NCI-H2196 treated with DMSO at 0.1 percent for 48 hours (cell line): Measurements from ENCODE around the gene TBC1D10A.

Experiments used
- DNase-seq: peaks from one replicate; lab custom pipeline; 2025; ENCODE audit not compliant: unreplicated experiment; lab: John Stamatoyannopoulos, UW

The TBC1D10A gene

DNA sequence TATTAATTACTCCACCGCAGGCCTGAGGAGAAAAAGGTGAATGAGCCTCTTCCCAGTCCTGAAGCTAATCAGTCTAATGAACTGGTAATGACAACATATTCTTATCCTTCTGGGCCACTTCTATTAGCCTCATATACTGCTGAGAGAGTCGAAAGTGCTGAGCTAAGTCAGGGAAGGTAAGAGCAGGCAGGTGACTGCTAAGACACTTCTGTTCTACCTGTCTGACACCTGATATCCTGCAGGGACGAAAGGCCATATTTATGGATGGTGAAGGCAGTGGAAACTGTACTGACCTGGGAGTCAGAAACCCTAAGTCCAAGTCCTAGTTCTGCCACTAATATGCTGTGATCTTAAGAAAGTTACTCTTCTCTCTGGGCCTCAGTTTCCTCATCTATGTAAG is 3.5 kb downstream of the TBC1D10A start:
- no peak for DNase-seq

- DNase-seq = no peak
Measured at GRCh38 chr22:30321461-30321860, 5.3 kb downstream of the TBC1D10A start.

DNA sequence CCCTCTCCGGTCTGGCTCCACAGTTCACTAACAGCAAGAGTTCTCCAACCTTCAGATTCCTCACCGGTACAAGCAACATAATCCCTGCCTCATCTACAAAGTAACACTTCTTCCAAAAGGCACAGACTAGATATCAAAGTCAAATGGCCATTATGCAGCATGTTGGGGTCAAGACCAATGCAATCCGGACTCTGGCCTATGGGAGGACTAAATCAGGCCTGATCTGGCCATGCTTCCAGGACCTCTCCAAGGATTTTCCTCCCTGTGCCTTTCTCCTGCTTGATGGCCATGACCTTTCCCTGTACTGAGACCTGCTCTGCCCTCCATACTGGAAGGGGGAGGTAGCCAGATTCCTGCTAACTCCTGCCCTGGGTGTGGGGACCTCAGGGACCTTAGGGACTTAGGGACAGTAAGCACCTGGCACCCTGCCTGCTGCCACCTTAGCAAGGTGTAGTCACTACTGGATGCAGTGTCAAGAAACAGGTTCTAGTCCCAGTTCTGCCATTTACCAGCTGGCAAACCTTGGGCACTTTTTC is 6.7 kb downstream of the TBC1D10A start:
- no peak for DNase-seq

GRCh38 chr22:30318799-30319419 is 7.8 kb downstream of the TBC1D10A start:
- DNase-seq = no peak

DNA sequence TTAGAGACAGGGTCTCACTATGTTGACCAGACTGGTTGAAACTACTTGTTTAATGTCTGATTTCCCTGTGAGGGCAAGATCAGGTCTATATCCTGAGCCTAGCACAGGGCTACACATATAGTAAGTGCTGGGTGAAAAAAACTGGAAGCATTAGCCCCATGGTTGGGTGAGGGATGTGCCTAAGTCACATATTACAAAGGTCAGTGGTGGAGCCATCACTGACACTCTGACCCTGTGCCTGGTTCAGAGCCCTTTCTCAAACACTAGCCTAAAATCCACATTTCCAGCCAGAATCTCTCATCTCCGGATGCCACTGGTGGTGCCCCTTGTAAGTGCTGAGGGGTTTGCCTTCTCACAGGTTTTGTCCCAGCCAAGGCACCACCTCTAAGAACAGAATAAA is 9.0 kb downstream of the TBC1D10A start:
- no peak for DNase-seq

- no peak for DNase-seq
Measured at GRCh38 chr22:30315962-30316576, 10.7 kb downstream of the TBC1D10A start.

GRCh38 chr22:30314915-30315314 is 11.8 kb downstream of the TBC1D10A start:
- DNase-seq = no peak

DNA sequence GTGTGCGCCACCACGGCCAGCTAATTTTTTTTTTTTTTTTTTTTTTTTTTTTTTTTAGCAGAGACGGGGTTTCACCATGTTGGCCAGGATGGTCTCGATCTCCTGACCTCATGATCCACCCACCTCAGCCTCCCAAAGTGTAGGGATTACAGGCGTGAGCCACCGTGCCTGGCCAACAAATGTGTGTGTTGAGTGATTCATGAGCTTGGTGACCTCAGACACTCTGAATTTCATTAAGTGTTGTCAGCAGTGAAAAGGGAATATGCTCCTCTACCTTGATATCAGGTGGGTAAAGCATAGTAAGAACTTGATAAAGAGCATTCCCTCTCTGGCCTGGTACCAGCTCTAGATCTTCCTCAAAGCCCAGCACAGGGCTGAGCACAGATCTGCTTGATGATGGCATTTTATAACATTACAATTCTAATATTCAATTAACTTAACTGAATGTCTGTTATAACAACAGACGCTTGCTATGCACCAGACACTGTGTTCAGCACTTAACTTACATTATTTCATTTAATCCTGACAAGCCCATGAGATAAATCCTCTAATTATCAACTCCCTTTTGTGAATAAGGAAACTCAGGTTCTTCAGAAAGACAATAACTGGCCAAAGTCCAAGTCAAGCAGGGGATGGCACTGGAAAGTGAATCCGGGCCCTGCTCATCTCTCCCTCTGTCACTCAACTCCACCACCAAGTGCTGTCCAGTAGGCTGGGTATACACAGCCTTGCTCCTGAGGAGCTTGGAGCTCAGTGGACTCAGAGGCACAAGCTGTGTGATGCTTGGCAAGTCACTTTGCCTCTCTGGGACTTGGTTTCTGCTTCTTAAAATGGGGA is 13.0 kb downstream of the TBC1D10A start:
- DNase-seq = no peak

GRCh38 chr22:30312053-30312452 is 14.7 kb downstream of the TBC1D10A start:
- DNase-seq = no peak

DNA sequence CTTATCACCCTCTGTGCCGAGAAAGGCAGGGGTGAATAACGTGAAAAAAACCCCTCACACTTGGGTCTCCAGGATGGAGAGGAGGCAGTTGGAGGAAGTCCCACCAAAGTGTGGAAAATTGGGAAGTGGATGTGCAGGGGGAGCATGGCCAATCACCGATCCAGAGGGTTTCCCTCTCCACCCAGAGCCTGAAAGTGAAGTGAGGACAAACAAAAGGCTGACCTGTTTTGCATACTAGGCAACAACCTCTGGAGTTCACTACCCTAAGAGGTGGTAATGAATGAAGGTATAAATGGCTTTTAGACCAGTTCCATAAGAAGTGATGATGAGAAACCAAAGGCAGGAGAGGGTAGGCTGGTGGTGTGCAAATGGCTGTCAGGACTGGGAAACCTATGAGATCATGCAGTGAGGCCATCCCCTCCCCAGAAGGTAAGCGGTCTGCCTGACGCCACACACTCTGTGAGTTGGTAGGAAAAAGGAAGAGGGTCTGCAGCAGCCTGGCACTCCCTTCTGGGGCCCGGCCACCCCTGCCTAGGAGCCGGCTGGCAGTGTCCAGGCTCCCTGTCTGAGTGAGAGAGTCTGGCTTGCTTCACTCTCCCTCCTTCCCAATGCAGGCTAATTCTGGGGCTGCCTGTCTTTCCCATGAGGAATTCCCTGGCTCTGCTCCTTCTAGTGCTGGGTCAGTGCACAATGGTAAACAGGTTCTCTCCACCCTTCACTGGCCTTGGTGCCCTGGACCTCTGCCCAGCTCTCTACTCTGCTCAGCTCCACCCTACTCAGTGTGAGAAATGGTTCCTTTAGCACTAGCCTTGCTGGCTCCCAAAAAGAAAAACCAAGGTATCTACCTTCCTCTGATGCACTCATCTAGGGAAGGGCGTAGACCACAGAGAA is 15.6 kb downstream of the TBC1D10A start:
- DNase-seq = no peak

GRCh38 chr22:30309951-30310741 is 16.6 kb downstream of the TBC1D10A start:
- DNase-seq = no peak

GRCh38 chr22:30308518-30309230 is 18.1 kb downstream of the TBC1D10A start:
- no peak for DNase-seq

GRCh38 chr22:30308093-30308492 is 18.6 kb downstream of the TBC1D10A start:
- DNase-seq = no peak

- DNase-seq = no peak
Measured at GRCh38 chr22:30307041-30307574, 19.6 kb downstream of the TBC1D10A start.

- DNase-seq = no peak
Measured at GRCh38 chr22:30306627-30307011, 20.1 kb downstream of the TBC1D10A start.

GRCh38 chr22:30305906-30306626 is 20.7 kb downstream of the TBC1D10A start:
- no peak for DNase-seq

- no peak for DNase-seq
Measured at GRCh38 chr22:30305519-30305905, 21.2 kb downstream of the TBC1D10A start.

- DNase-seq = no peak
Measured at GRCh38 chr22:30304495-30305244, 22.1 kb downstream of the TBC1D10A start.
